ENCODE results near the gene GOLGA1.

Gene GOLGA1, protein sequence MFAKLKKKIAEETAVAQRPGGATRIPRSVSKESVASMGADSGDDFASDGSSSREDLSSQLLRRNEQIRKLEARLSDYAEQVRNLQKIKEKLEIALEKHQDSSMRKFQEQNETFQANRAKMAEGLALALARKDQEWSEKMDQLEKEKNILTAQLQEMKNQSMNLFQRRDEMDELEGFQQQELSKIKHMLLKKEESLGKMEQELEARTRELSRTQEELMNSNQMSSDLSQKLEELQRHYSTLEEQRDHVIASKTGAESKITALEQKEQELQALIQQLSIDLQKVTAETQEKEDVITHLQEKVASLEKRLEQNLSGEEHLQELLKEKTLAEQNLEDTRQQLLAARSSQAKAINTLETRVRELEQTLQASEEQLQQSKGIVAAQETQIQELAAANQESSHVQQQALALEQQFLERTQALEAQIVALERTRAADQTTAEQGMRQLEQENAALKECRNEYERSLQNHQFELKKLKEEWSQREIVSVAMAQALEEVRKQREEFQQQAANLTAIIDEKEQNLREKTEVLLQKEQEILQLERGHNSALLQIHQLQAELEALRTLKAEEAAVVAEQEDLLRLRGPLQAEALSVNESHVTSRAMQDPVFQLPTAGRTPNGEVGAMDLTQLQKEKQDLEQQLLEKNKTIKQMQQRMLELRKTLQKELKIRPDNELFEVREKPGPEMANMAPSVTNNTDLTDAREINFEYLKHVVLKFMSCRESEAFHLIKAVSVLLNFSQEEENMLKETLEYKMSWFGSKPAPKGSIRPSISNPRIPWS

DNA sequence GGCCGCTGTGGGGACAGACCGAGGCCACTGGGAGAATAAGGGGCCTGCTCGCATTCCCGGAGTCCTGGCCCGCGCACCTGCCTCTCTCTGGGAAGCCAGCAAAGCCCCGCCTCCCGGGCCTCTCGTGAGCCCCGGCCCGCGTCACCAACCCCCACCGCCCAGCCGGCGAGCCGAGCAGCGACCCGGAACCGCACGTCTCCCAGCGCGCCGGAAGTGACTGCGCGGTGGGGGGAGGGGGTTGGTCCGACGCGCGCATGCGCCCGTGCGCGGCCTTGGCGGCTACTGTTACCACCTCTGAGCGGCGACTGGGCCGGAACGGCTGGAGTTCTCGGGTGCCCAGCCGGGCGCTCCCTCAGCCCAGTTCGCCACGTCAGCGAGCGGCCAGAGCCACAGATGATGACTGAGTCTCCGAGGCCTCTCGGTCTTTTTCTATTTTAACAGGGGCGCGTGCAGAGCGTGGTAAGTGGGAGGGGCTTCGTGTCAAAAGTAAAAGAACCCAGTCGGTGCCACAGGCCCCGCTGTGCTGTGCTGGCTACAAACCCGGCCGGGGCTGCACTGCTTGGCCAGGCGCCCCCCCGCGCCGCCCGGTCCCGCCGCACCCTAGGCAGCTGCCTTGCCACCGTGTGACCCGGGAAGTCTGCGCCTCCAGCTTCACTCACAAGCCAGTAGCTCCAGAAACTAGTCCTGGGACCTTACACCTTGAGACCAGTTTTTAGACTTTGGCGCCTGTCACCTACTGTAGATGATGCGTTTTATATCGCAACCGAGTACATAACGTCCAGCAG is at the start of gene GOLGA1:
Gene GOLGA1 (minus strand): TSS at position 190 of the 785 bp plus-strand sequence. CDS start 2,372 bp downstream, outside the sequence.
- no peak for TF ChIP-seq GATA2 (IDR thresholded peaks at IDR 0.05; ENCODE audit: low read depth, low read length)

- no peak for TF ChIP-seq GATA2 (IDR thresholded peaks at IDR 0.05; ENCODE audit: low read depth, low read length)
- TF ChIP-seq GATA3 (IDR thresholded peaks at IDR 0.05; ENCODE audit: low read depth, low read length), result no peak
Observed at GRCh38 chr9:124983698-124984097, 42.8 kb upstream of the GOLGA1 start.

GRCh38 chr9:124980431-124980830 is 39.5 kb upstream of the GOLGA1 start:
- TF ChIP-seq GATA2 (IDR thresholded peaks at IDR 0.05; ENCODE audit: low read depth, low read length) (no peak), GATA3 (IDR thresholded peaks at IDR 0.05; ENCODE audit: low read depth, low read length) (no peak)

GRCh38 chr9:124975131-124975530 is 34.2 kb upstream of the GOLGA1 start:
- TF ChIP-seq GATA2 (IDR thresholded peaks at IDR 0.05; ENCODE audit: low read depth, low read length), result no peak
- TF ChIP-seq GATA3 (IDR thresholded peaks at IDR 0.05; ENCODE audit: low read depth, low read length), result no peak

GRCh38 chr9:124973807-124974206 is 32.9 kb upstream of the GOLGA1 start:
- TF ChIP-seq GATA2 (IDR thresholded peaks at IDR 0.05; ENCODE audit: low read depth, low read length) (no peak), GATA3 (IDR thresholded peaks at IDR 0.05; ENCODE audit: low read depth, low read length) (no peak)

DNA sequence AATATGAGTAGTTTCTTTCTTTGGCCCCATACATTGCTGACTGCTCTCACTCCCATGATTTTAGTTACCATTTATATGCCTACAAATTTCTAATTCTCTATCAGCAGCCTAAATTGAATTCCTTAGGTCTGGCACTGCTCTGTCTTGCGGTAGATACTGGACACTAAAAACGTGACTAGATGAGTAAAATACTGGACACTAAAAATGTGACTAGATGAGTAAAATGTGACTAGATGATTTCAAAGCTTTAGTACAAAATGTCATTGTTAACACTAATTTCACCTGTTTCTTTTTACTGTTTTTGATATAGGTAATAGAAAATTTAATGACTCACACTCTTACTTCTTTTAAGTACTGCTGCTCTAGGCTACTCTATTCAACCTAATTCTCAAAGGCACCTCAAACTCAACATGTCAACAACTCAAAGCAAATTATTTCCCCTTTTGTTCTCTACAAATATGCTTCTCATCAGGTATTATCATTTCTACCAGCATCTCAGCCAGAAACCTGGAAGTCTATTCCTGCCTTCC is 31.4 kb upstream of the GOLGA1 start:
- TF ChIP-seq GATA2 (IDR thresholded peaks at IDR 0.05; ENCODE audit: low read depth, low read length), result no peak
- no peak for TF ChIP-seq GATA3 (IDR thresholded peaks at IDR 0.05; ENCODE audit: low read depth, low read length)

- TF ChIP-seq GATA2 (IDR thresholded peaks at IDR 0.05; ENCODE audit: low read depth, low read length) (no peak), GATA3 (IDR thresholded peaks at IDR 0.05; ENCODE audit: low read depth, low read length) (no peak)
Observed at GRCh38 chr9:124969401-124969800, 28.5 kb upstream of the GOLGA1 start.

GRCh38 chr9:124968238-124968637 is 27.4 kb upstream of the GOLGA1 start:
- TF ChIP-seq GATA2 (IDR thresholded peaks at IDR 0.05; ENCODE audit: low read depth, low read length) (no peak), GATA3 (IDR thresholded peaks at IDR 0.05; ENCODE audit: low read depth, low read length) (no peak)

- no peak for TF ChIP-seq GATA2 (IDR thresholded peaks at IDR 0.05; ENCODE audit: low read depth, low read length)
- TF ChIP-seq GATA3 (IDR thresholded peaks at IDR 0.05; ENCODE audit: low read depth, low read length), result no peak
Observed at GRCh38 chr9:124964604-124965003, 23.7 kb upstream of the GOLGA1 start.

DNA sequence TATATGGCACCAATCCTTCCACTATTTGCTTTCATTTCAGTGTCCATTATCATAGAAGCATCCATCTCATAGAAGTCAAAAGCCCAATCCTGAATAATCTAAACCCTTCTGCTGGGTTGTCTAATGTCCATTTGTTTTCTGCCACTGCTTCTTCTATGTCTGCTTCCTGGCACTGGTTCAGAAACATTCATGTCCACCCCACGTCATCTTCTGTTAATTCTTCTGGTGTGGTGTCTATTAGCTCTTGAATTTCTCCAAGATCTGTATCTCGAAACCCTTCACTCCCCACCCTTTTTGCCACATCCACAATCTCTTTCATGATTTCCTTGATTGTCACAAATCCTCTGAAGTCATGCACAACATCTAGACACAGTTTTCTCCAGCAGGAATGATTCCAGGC is 23.2 kb upstream of the GOLGA1 start:
- no peak for TF ChIP-seq GATA2 (IDR thresholded peaks at IDR 0.05; ENCODE audit: low read depth, low read length)
- no peak for TF ChIP-seq GATA3 (IDR thresholded peaks at IDR 0.05; ENCODE audit: low read depth, low read length)

GRCh38 chr9:124960409-124960752 is 19.5 kb upstream of the GOLGA1 start:
- no peak for TF ChIP-seq GATA3 (IDR thresholded peaks at IDR 0.05; ENCODE audit: low read depth, low read length)
- no peak for TF ChIP-seq GATA2 (IDR thresholded peaks at IDR 0.05; ENCODE audit: low read depth, low read length)

DNA sequence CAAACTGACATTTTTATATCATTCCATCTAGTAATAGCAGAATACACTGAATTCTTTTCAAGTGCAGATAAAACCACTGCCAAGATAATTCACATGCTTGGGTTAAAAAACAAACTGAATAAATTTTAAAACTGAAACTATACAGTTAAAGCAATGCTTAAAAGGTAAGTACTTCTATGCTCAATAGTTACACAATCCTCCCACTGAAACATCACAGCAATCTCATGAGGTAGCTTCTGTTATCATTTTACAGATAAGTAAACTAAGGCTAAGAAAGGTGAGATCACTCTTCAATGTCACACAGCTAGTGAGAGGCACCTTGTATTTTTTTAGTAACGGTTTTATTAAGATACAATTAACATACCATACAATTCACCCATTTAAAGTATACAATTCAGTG is 13.4 kb upstream of the GOLGA1 start:
- no peak for TF ChIP-seq GATA2 (IDR thresholded peaks at IDR 0.05; ENCODE audit: low read depth, low read length)
- TF ChIP-seq GATA3 (IDR thresholded peaks at IDR 0.05; ENCODE audit: low read depth, low read length), result no peak

DNA sequence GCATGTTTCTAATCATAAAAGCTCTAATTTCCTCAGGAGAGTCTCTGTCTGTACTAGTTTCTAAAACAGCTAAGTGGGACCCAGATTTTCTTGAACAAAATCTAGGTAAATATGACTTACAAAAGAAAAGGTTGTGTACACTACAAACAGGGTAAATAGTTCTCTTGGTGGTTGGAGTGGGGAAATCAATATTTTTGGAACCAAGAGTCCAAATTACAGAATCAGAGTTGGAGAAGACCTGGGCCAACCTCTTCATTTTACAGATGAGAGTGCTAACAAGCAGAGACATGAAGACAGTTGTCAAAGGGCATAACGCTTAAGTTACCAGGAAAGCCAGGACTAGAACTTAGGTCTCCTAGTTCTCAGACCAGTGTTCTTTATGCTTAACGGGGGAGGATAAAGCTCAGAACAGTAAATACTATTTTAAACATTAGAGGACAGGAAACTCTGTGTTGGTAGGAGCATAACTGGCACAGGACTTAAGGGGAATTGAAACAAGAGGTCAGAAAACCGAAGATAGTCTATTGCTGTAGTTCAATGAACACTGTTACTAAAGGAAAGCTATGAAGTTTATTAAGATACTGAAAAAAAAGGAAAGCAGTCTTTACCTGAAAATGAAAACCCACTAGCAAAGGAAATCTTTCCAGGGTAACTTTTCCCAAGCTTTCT is 9.3 kb upstream of the GOLGA1 start:
- TF ChIP-seq GATA2 (IDR thresholded peaks at IDR 0.05; ENCODE audit: low read depth, low read length) (no peak), GATA3 (IDR thresholded peaks at IDR 0.05; ENCODE audit: low read depth, low read length) (no peak)
